ENCODE measurements around the gene ABCA7.
A peak's percentile ranks its signal among the peaks of the same experiment; 100 is the strongest.

The ABCA7 gene

GRCh38 chr19:1040476-1041271 is 767 bp downstream of the ABCA7 start:
- peak; percentile 90 for DNase-seq (ENCODE audit: low spot score)

GRCh38 chr19:1041272-1041834 is 1.4 kb downstream of the ABCA7 start:
- no peak for DNase-seq (ENCODE audit: low spot score)

- DNase-seq (ENCODE audit: low spot score), result no peak
Measured at GRCh38 chr19:1041835-1042685, 2.2 kb downstream of the ABCA7 start.

- peak; percentile 15 for DNase-seq (ENCODE audit: low spot score)
Measured at GRCh38 chr19:1042689-1043511, 3.0 kb downstream of the ABCA7 start.

- peak; percentile 83 for DNase-seq (ENCODE audit: low spot score)
Measured at GRCh38 chr19:1045247-1045603, 5.3 kb downstream of the ABCA7 start.

- no peak for DNase-seq (ENCODE audit: low spot score)
Measured at GRCh38 chr19:1046117-1046626, 6.3 kb downstream of the ABCA7 start.

GRCh38 chr19:1046836-1047695 is 7.2 kb downstream of the ABCA7 start:
- DNase-seq (ENCODE audit: low spot score), result no peak

- peak; percentile 69 for DNase-seq (ENCODE audit: low spot score)
Measured at GRCh38 chr19:1047696-1048147, 7.8 kb downstream of the ABCA7 start.

GRCh38 chr19:1049106-1049505 is 9.2 kb downstream of the ABCA7 start:
- no peak for DNase-seq (ENCODE audit: low spot score)

GRCh38 chr19:1049800-1050199 is 9.9 kb downstream of the ABCA7 start:
- no peak for DNase-seq (ENCODE audit: low spot score)

GRCh38 chr19:1050989-1051788 is 11.3 kb downstream of the ABCA7 start:
- DNase-seq (ENCODE audit: low spot score), result no peak

GRCh38 chr19:1051791-1052190 is 11.9 kb downstream of the ABCA7 start:
- no peak for DNase-seq (ENCODE audit: low spot score)

- DNase-seq (ENCODE audit: low spot score), result no peak
Measured at GRCh38 chr19:1052349-1052975, 12.6 kb downstream of the ABCA7 start.

GRCh38 chr19:1053176-1054101 is 13.5 kb downstream of the ABCA7 start:
- no peak for DNase-seq (ENCODE audit: low spot score)

- DNase-seq (ENCODE audit: low spot score), result no peak
Measured at GRCh38 chr19:1054102-1055027, 14.5 kb downstream of the ABCA7 start.

- no peak for DNase-seq (ENCODE audit: low spot score)
Measured at GRCh38 chr19:1055028-1055425, 15.1 kb downstream of the ABCA7 start.

Measured in iPS-NIHi11 (cell line).